GM12878 (cell line): ENCODE results near the gene PATL1. TPM values are rescaled to one million over a fixed set of nuclear protein-coding genes. Genes with fewer than 3 reads are reported as not detected.

Source experiments
- ATAC-seq: fragments of 200-7000 bp; cut with Tn5 transposase; 3 replicates; pipeline ENCODE4 v1.9.1; 2020; ENCODE audit warnings: mild to moderate bottlenecking, moderate library complexity
- BruUV-seq: library from RNA; stranded (reverse); fragments of 400-500 nt; replicated peaks from 2 replicates; lab custom pipeline; 2021; lab: Mats Ljungman, UMichigan
- CTCF ChIA-PET: fragments of 300-600 bp; sonication (Branson Sonifier 250); formaldehyde crosslinking; extraction: SDS; loops from one replicate; lab custom pipeline; 2021; ENCODE audit warnings: inconsistent platforms; lab: Yijun Ruan, JAX
- POLR2A ChIA-PET: fragments of 350-600 bp; formaldehyde crosslinking; extraction: SDS; loops from one replicate; lab custom pipeline; 2021; ENCODE audit warnings: inconsistent platforms; lab: Charles Lee
- RAD21 ChIA-PET: fragments of 300-600 bp; sonication (Branson Sonifier 250); formaldehyde crosslinking; loops from one replicate; lab custom pipeline; 2023; ENCODE audit warnings: antibody characterized with exemption; ENCODE audit not compliant: unreplicated experiment; lab: Charles Lee
- SMC1A ChIA-PET: fragments of 300-600 bp; sonication (Branson Sonifier 250); formaldehyde crosslinking; loops from one replicate; lab custom pipeline; 2023; ENCODE audit not compliant: unreplicated experiment, uncharacterized antibody; lab: Charles Lee
- DNase-seq: peaks from one replicate; pipeline ENCODE4 v3.0.0-alpha.2; 2011; ENCODE audit warnings: low read depth, low spot score
- FAIRE-seq: peaks from 3 replicates; lab custom pipeline; 2011; peaks lifted over from hg19 to GRCh38; lab: Jason Lieb, UNC
- H2AFZ ChIP-seq: 2 replicates; pipeline ENCODE4 v1.6.0; 2011; ENCODE audit warnings: low read depth, low read length, control low read depth; ENCODE audit not compliant: control insufficient read depth
- H3K27ac ChIP-seq: 2 replicates; pipeline ENCODE4 v1.5.1; 2011; ENCODE audit warnings: control low read depth; ENCODE audit not compliant: control insufficient read depth, insufficient read depth
- H3K27me3 ChIP-seq, 2 experiments: replicated peaks in 1 of 2; 2 replicates each; pipeline versions ENCODE4 v1.6.0 to v1.6.1; 2011; ENCODE audit warnings: low read length in 1 of 2; ENCODE audit not compliant: control insufficient read depth in 2 of 2, insufficient read depth in 2 of 2
- H3K36me3 ChIP-seq, 2 experiments: 2 replicates each; pipeline ENCODE4 v1.5.1; 2011; ENCODE audit warnings: low read length in 1 of 2; ENCODE audit not compliant: control insufficient read depth in 2 of 2, insufficient read depth in 2 of 2
- H3K4me1 ChIP-seq: 2 replicates; pipeline ENCODE4 v1.6.1; 2011; ENCODE audit warnings: mild to moderate bottlenecking, low read length, moderate library complexity, mixed read lengths; ENCODE audit not compliant: control insufficient read depth, insufficient read depth
- H3K4me2 ChIP-seq: 2 replicates; pipeline ENCODE4 v1.6.0; 2011; ENCODE audit warnings: control low read depth; ENCODE audit not compliant: control insufficient read depth, insufficient read depth
- H3K4me3 ChIP-seq: fragments of 200-600 bp; sonication (generic); 2 replicates; pipeline ENCODE4 v1.5.1; 2016
- H3K79me2 ChIP-seq: 2 replicates; pipeline ENCODE4 v1.6.0; 2011; ENCODE audit warnings: low read length; ENCODE audit not compliant: control insufficient read depth, insufficient read depth
- H3K9ac ChIP-seq: 2 replicates; pipeline ENCODE4 v1.8.0; 2011; ENCODE audit warnings: low read length, control low read depth, mixed read lengths; ENCODE audit not compliant: control insufficient read depth, insufficient read depth
- H3K9me3 ChIP-seq: replicated peaks from 3 replicates; pipeline ENCODE4 v1.5.1; 2011; ENCODE audit warnings: mild to moderate bottlenecking, low read length; ENCODE audit not compliant: control insufficient read depth, insufficient read depth
- H4K20me1 ChIP-seq: 2 replicates; pipeline ENCODE4 v1.6.0; 2011; ENCODE audit not compliant: control insufficient read depth, insufficient read depth
- BMI1 ChIP-seq: fragments of 450-650 bp; IDR thresholded peaks from 2 replicates; pipeline ENCODE4 v1.6.1; 2016; ENCODE audit warnings: mild to moderate bottlenecking, moderate library complexity, borderline replicate concordance
- NR2C2 ChIP-seq: IDR thresholded peaks from 2 replicates; pipeline ENCODE4 v1.6.1; 2011; ENCODE audit warnings: borderline replicate concordance, low read depth; ENCODE audit not compliant: control insufficient read depth, insufficient read length
- RB1 ChIP-seq: fragments of 450-650 bp; formaldehyde crosslinking; IDR thresholded peaks from 2 replicates; pipeline ENCODE4 v1.6.1; 2017; ENCODE audit warnings: mild to moderate bottlenecking, borderline replicate concordance
- REST ChIP-seq: IDR thresholded peaks from 2 replicates; pipeline ENCODE4 v1.6.1; 2012; ENCODE audit warnings: mild to moderate bottlenecking, low read depth, low read length
- WRNIP1 ChIP-seq: IDR thresholded peaks from 2 replicates; pipeline ENCODE4 v1.6.1; 2011; ENCODE audit warnings: low read depth, low read length, improper control_type of control experiment, borderline replicate concordance
- WGBS: methylation state at CpG from one replicate; pipeline ENCODE4 v1.1.6; 2016; ENCODE audit warnings: low lambda C conversion rate; ENCODE audit not compliant: insufficient replicate concordance, insufficient coverage; ENCODE audit errors: missing lambda C conversion rate; 5-methylcytosine and 5-hydroxymethylcytosine counted together
- in situ Hi-C: fragments of 300-500 bp; cut with MboI; formaldehyde crosslinking; loops from 9 replicates; pipeline ENCODE4 v1.14.3; 2018; ENCODE audit warnings: mixed read lengths
- intact Hi-C: fragments of 100-400 bp; cut with micrococcal nuclease; formaldehyde crosslinking; loops from one replicate; pipeline ENCODE4 v1.14.2; 2022; ENCODE audit not compliant: unreplicated experiment
- polyA plus RNA-seq, 11 experiments: library from polyadenylated mRNA; depleted of rRNA in 4 of 11; unstranded in 6 of 11; stranded (reverse) in 5 of 11; fragments of >200 nt; fragmentation: Nextera tagmentation in 4 of 11; fragmentation: Illumina TruSeq in 1 of 11; extraction: Ambion mirVana in 4 of 11; extraction: Trizol in 1 of 11; gene quantifications; 1 replicate in 1 of 11; 2 replicates in 10 of 11; pipeline versions ENCODE4 v1.2.1 to v1.2.3, GENCODE V29; 2011 to 2016; ENCODE audit warnings: inconsistent platforms in 2 of 11, missing spikeins in 2 of 11, low read depth in 1 of 11
- total RNA-seq, 4 experiments: library from RNA; depleted of rRNA in 3 of 4; stranded (reverse); fragments of >200 nt in 3 of 4; fragmentation: Illumina TruSeq in 1 of 4; extraction: Trizol in 1 of 4; gene quantifications; 2 replicates each; pipeline versions ENCODE4 v1.2.1 to v1.2.3, GENCODE V29; 2013 to 2021

PATL1 gene
- total and polyA plus RNA-seq, 10 of the 15 experiments (the other 5 are each of a cell fraction or from before 2014, with no cell fraction given), result 5.3 to 62.0 (median 14.9) TPM

GRCh38 chr11:59713745-59714144 is 44.9 kb upstream of the PATL1 start, which contains the start of gene OR10V1:
OR10V1 (minus strand) TSS chr11:59713845; CDS start chr11:59713845, 0 bp downstream.
- CTCF ChIA-PET, result interaction anchor here (0.7 kb wide), 1 partner anchor 237 kb away, joined by 3 read pairs; no protein-coding TSS in a partner anchor
- intact Hi-C loops, result no loop called here
- H3K79me2 ChIP-seq, result no peaks in the 10 kb centered on the region
- DNase-seq, result no peak
- no peak for ATAC-seq
- TF ChIP-seq REST (no peak), BMI1 (no peak), NR2C2 (no peak), RB1 (no peak), WRNIP1 (no peak)
- TF ChIP-seq, all 136 proteins: peak for 0
- in situ Hi-C loops, result no loop called here
- RAD21 ChIA-PET, result no interaction called here
- Histone ChIP-seq H3K36me3 (no peaks in the 10 kb centered on the region), H3K4me3 (no peak within 1 kb of the TSS), H2AFZ (no peak within 1 kb of the TSS), H3K4me1 (no peaks in the 10 kb centered on the region), H3K27ac (no peak within 1 kb of the TSS), H4K20me1 (no peaks in the 10 kb centered on the region), H3K27me3 (no peaks in the 10 kb centered on the region; a peak in 1 of 4 replicates), H3K4me2 (no peak within 1 kb of the TSS), H3K9me3 (no peaks in the 10 kb centered on the region), H3K9ac (no peak within 1 kb of the TSS)
- no peak for FAIRE-seq
- BruUV-seq, result no TSS peak
- POLR2A ChIA-PET, result no interaction called here
- SMC1A ChIA-PET, result no interaction called here
- 17% methylated on average over 2 of the region's 2 CpGs for WGBS
